ENCODE results near the gene HES3.

HES3 gene

DNA sequence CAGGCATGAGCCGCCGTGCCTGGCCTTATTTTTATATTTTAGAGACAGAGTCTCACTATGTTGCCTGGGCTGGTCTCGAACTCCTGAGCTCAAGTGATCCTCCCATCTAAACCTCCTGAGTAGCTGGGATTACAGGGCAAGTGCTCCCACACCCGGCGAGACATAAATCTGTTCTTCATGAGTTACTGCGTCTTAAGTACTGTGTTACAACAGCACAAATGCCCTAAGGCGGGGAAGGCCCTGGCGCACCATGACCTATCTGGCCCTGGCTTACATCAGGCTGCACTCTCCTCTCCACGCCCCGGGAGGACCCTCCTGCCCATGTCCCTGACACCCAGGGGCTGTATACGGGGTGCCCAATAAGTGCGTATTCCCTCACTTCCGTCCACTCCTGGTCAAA, 12.7 kb downstream of the HES3 start:
- Histone ChIP-seq H3K36me3 (ENCODE audit: control insufficient read depth in 4 of 4, insufficient read depth in 4 of 4, low read length in 3 of 4) (no peaks in the 10 kb centered on the region), H3K9me3 (ENCODE audit: control extremely low read depth in 1 of 5, control insufficient read depth in 4 of 5, insufficient read depth in 2 of 5, low read depth in 1 of 5, low read length in 4 of 5) (no peaks in the 10 kb centered on the region), H3K4me1 (ENCODE audit: control extremely low read depth in 1 of 4, control insufficient read depth in 4 of 4, insufficient read depth in 4 of 4, low read length in 3 of 4) (peaks cover 0 to 16% (median 14%) of the 10 kb centered on the region in 4 experiments), H3K27ac (ENCODE audit: insufficient read depth in 1 of 2, low read depth in 1 of 2, low read length in 2 of 2, poor library complexity in 1 of 2, severe bottlenecking in 2 of 2) (no peak overlapping the region), H3K4me3 (ENCODE audit: control insufficient read depth in 1 of 7, extremely low read depth in 1 of 7, insufficient read depth in 4 of 7, low read depth in 2 of 7, low read length in 6 of 7) (no peak overlapping the region), H3K27me3 (replicated peaks in 2 of 5; ENCODE audit: control insufficient read depth in 4 of 5, insufficient read depth in 5 of 5, low read length in 4 of 5) (peaks cover 0 to 60% (median 22%) of the 10 kb centered on the region in 5 experiments)
- no peak for DNase-seq
- ChIA-PET CTCF (interaction anchor here (1.2 to 4.2 kb wide), 2 partner anchors 10 to 12 kb away, joined by 3 to 16 read pairs; no protein-coding TSS in a partner anchor), POLR2A (interaction anchor here (0.7 kb wide), 1 partner anchor 815 kb away, joined by 3 read pairs; no protein-coding TSS in a partner anchor)
- over 99% methylated on average over 11 of the region's 13 CpGs for WGBS (ENCODE audit: insufficient coverage)

DNA sequence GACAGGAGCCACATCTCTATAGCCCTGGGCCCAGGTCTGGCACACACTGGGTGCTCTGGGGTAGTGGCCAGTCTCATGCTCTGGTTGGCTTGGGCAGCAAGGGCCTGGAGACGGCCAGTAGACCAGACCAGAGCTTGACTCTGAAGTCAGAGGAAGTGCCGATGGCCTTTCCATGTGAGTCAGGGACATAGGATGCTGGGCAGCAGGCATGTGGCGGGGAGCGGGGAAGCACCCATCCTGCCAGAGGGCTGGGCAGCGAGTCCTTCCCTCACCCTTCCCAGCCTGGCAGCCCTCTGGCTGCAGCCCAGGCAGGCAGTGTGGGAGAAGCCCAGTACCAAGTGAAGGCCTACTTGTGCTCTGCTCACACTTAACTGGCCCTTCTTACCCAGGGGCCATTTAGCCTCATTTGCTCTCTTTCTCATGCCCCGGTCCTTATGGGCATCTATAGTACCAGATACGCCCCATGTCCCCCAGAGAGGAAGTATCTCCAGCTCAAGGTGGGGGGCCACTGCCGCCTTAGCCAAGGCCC, 13.6 kb downstream of the HES3 start:
- no peaks in the 10 kb centered on the region for H3K36me3 ChIP-seq (ENCODE audit: control insufficient read depth in 4 of 4, insufficient read depth in 4 of 4, low read length in 3 of 4)
- peaks cover 0 to 60% (median 26%) of the 10 kb centered on the region in 5 experiments for H3K27me3 ChIP-seq (replicated peaks in 2 of 5; ENCODE audit: control insufficient read depth in 4 of 5, insufficient read depth in 5 of 5, low read length in 4 of 5)
- POLR2A ChIA-PET = no interaction called here
- CTCF ChIA-PET = interaction anchor here (4.2 kb wide), 1 partner anchor 11 kb away, joined by 16 read pairs; no protein-coding TSS in a partner anchor
- H3K9me3 ChIP-seq (ENCODE audit: control extremely low read depth in 1 of 5, control insufficient read depth in 4 of 5, insufficient read depth in 2 of 5, low read depth in 1 of 5, low read length in 4 of 5) = no peaks in the 10 kb centered on the region
- WGBS (ENCODE audit: insufficient coverage) = 89% methylated on average over 7 of the region's 8 CpGs
- H3K27ac ChIP-seq (ENCODE audit: insufficient read depth in 1 of 2, low read depth in 1 of 2, low read length in 2 of 2, poor library complexity in 1 of 2, severe bottlenecking in 2 of 2) = no peak overlapping the region
- H3K4me1 ChIP-seq (ENCODE audit: control extremely low read depth in 1 of 4, control insufficient read depth in 4 of 4, insufficient read depth in 4 of 4, low read length in 3 of 4) = peaks cover 0 to 16% (median 14%) of the 10 kb centered on the region in 4 experiments
- no peak overlapping the region for H3K4me3 ChIP-seq (ENCODE audit: control insufficient read depth in 1 of 7, extremely low read depth in 1 of 7, insufficient read depth in 4 of 7, low read depth in 2 of 7, low read length in 6 of 7)
- no peak for DNase-seq

- Histone ChIP-seq H3K4me3 (ENCODE audit: control insufficient read depth in 1 of 7, extremely low read depth in 1 of 7, insufficient read depth in 4 of 7, low read depth in 2 of 7, low read length in 6 of 7) (no peak overlapping the region), H3K36me3 (ENCODE audit: control insufficient read depth in 4 of 4, insufficient read depth in 4 of 4, low read length in 3 of 4) (no peaks in the 10 kb centered on the region), H3K4me1 (ENCODE audit: control extremely low read depth in 1 of 4, control insufficient read depth in 4 of 4, insufficient read depth in 4 of 4, low read length in 3 of 4) (peaks cover 0 to 16% (median 14%) of the 10 kb centered on the region in 4 experiments), H3K27ac (ENCODE audit: insufficient read depth in 1 of 2, low read depth in 1 of 2, low read length in 2 of 2, poor library complexity in 1 of 2, severe bottlenecking in 2 of 2) (no peak overlapping the region), H3K9me3 (ENCODE audit: control extremely low read depth in 1 of 5, control insufficient read depth in 4 of 5, insufficient read depth in 2 of 5, low read depth in 1 of 5, low read length in 4 of 5) (no peaks in the 10 kb centered on the region), H3K27me3 (replicated peaks in 2 of 5; ENCODE audit: control insufficient read depth in 4 of 5, insufficient read depth in 5 of 5, low read length in 4 of 5) (peaks cover 0 to 63% (median 28%) of the 10 kb centered on the region in 5 experiments)
- DNase-seq = no peak
- CTCF ChIA-PET = interaction anchor here (0.6 to 4.2 kb wide), 3 partner anchors 12 to 136 kb away, joined by 3 to 16 read pairs (median 3); no protein-coding TSS in a partner anchor
- WGBS (ENCODE audit: insufficient coverage) = 78% methylated on average over 10 of the region's 10 CpGs
- POLR2A ChIA-PET = no interaction called here
Observed at GRCh38 chr1:6258675-6259074, 14.7 kb downstream of the HES3 start.

DNA sequence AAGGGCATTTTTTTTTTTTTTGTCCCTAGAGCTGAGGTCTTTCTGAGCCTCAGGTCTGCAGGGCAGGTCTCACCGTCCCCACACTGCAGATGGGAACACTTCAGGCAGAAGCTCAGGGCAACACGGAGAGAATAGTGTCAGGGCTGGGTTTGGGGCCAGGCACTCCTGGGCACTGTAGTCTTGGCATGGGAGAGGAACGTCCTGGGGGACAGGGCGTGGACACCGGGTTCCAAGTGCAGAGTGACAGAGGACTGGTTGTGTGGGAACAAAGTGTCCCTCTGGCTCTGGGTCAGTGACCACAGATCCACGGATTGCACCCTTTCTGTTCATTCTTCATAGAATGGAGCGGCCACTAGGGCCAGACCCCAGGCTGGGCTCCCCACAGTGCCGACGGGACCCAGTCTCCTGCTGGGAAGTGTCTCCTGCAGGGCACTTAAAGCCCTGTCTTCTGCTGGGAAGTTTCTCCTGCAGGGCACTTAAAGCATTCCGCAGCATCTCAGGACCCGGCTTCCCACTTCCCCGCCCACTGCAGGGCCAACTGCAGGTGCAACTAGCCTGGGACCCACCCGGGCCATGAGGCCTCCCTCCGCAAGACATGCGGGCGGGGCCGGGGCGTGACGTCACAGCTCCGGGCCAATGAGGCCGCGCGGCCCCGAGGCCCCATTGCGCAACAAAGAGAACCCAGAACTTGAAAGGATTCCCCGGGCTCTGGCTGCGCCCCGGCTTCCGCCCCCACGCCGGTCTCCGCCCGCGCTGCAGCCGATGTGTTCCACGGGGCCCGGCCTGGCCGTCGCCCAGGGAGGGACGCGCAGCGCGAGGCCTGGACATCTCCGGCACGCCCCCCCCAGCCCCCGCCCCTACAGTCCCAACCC, 15.7 kb downstream of the HES3 start:
- H3K36me3 ChIP-seq (ENCODE audit: control insufficient read depth in 4 of 4, insufficient read depth in 4 of 4, low read length in 3 of 4) = peaks cover 0 to 3% (median 0%) of the 10 kb centered on the region in 4 experiments
- H3K27ac ChIP-seq (ENCODE audit: insufficient read depth in 1 of 2, low read depth in 1 of 2, low read length in 2 of 2, poor library complexity in 1 of 2, severe bottlenecking in 2 of 2) = no peak overlapping the region
- H3K4me3 ChIP-seq (ENCODE audit: control insufficient read depth in 1 of 7, extremely low read depth in 1 of 7, insufficient read depth in 4 of 7, low read depth in 2 of 7, low read length in 6 of 7) = peak overlapping the region in 3 of 7 experiments; percentile 50 to 66 (median 57)
- H3K9me3 ChIP-seq (ENCODE audit: control extremely low read depth in 1 of 5, control insufficient read depth in 4 of 5, insufficient read depth in 2 of 5, low read depth in 1 of 5, low read length in 4 of 5) = no peaks in the 10 kb centered on the region
- peak; percentile 83 to 90 (median 89) for DNase-seq
- H3K4me1 ChIP-seq (ENCODE audit: control extremely low read depth in 1 of 4, control insufficient read depth in 4 of 4, insufficient read depth in 4 of 4, low read length in 3 of 4) = peaks cover 0 to 16% (median 14%) of the 10 kb centered on the region in 4 experiments
- WGBS (ENCODE audit: insufficient coverage) = 11% methylated on average over 25 of the region's 46 CpGs
- ChIA-PET CTCF (interaction anchor here (0.6 to 0.7 kb wide), 2 partner anchors 14 to 137 kb away, joined by 3 read pairs; no protein-coding TSS in a partner anchor), POLR2A (interaction anchor here (0.6 kb wide), 1 partner anchor 10 kb away, joined by 3 read pairs; no protein-coding TSS in a partner anchor)
- H3K27me3 ChIP-seq (replicated peaks in 2 of 5; ENCODE audit: control insufficient read depth in 4 of 5, insufficient read depth in 5 of 5, low read length in 4 of 5) = peaks cover 0 to 54% (median 24%) of the 10 kb centered on the region in 5 experiments

DNA sequence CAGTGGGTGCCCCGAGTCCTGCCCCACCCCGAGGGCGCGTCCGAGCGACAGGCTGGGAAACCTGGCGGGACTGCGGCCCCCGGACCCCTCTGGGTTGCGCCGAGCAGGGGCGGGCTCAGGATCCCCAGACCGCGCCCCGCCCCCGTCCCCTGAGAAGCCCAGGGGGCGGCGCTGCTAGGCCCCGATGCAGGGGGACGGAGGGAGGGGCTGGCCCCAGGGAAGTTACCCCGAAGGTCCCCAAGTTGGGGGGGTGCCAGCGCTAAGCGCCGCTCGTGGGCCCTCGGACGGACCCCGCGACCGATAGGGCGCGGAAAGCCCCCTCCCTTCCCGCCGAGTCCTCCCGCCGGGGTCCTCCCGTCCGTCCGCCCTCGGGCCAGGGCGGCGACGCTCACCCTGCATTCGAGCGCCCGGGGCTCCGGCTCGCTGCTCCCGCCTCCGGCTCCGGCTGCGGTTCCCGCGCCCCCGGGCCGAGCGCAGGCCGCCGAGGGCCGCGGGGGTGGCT, 16.5 kb downstream of the HES3 start:
- CTCF ChIA-PET = no interaction called here
- no peak overlapping the region for H3K27ac ChIP-seq (ENCODE audit: insufficient read depth in 1 of 2, low read depth in 1 of 2, low read length in 2 of 2, poor library complexity in 1 of 2, severe bottlenecking in 2 of 2)
- H3K27me3 ChIP-seq (replicated peaks in 2 of 5; ENCODE audit: control insufficient read depth in 4 of 5, insufficient read depth in 5 of 5, low read length in 4 of 5) = peaks cover 0 to 52% (median 24%) of the 10 kb centered on the region in 5 experiments
- H3K4me1 ChIP-seq (ENCODE audit: control extremely low read depth in 1 of 4, control insufficient read depth in 4 of 4, insufficient read depth in 4 of 4, low read length in 3 of 4) = peaks cover 0 to 16% (median 14%) of the 10 kb centered on the region in 4 experiments
- H3K9me3 ChIP-seq (ENCODE audit: control extremely low read depth in 1 of 5, control insufficient read depth in 4 of 5, insufficient read depth in 2 of 5, low read depth in 1 of 5, low read length in 4 of 5) = no peaks in the 10 kb centered on the region
- WGBS (ENCODE audit: insufficient coverage) = 0% methylated on average over 24 of the region's 61 CpGs
- DNase-seq = no peak
- peak overlapping the region in 6 of 7 experiments; percentile 23 to 66 (median 50) for H3K4me3 ChIP-seq (ENCODE audit: control insufficient read depth in 1 of 7, extremely low read depth in 1 of 7, insufficient read depth in 4 of 7, low read depth in 2 of 7, low read length in 6 of 7)
- H3K36me3 ChIP-seq (ENCODE audit: control insufficient read depth in 4 of 4, insufficient read depth in 4 of 4, low read length in 3 of 4) = peaks cover 0 to 3% (median 0%) of the 10 kb centered on the region in 4 experiments
- POLR2A ChIA-PET = no interaction called here

GRCh38 chr1:6260961-6261614, 17.1 kb downstream of the HES3 start, which contains the start of gene GPR153:
GPR153 (minus strand) TSS chr1:6261098; CDS start chr1:6254905, 6,193 bp downstream.
- ChIA-PET POLR2A (no interaction called here), CTCF (no interaction called here)

More at GRCh38 chr1:6260961-6261614, 17.1 kb downstream of the HES3 start, which contains the start of gene GPR153:
- WGBS (ENCODE audit: insufficient coverage) = 2% methylated on average over 62 of the region's 78 CpGs
- Histone ChIP-seq H3K9me3 (ENCODE audit: control extremely low read depth in 1 of 5, control insufficient read depth in 4 of 5, insufficient read depth in 2 of 5, low read depth in 1 of 5, low read length in 4 of 5) (no peaks in the 10 kb centered on the region), H3K4me3 (ENCODE audit: control insufficient read depth in 1 of 7, extremely low read depth in 1 of 7, insufficient read depth in 4 of 7, low read depth in 2 of 7, low read length in 6 of 7) (peak within 1 kb of the TSS in 6 of 7 experiments; percentile 23 to 66 (median 50)), H3K4me1 (ENCODE audit: control extremely low read depth in 1 of 4, control insufficient read depth in 4 of 4, insufficient read depth in 4 of 4, low read length in 3 of 4) (peaks cover 0 to 16% (median 14%) of the 10 kb centered on the region in 4 experiments), H3K27ac (ENCODE audit: insufficient read depth in 1 of 2, low read depth in 1 of 2, low read length in 2 of 2, poor library complexity in 1 of 2, severe bottlenecking in 2 of 2) (no peak within 1 kb of the TSS), H3K27me3 (replicated peaks in 2 of 5; ENCODE audit: control insufficient read depth in 4 of 5, insufficient read depth in 5 of 5, low read length in 4 of 5) (peaks cover 0 to 52% (median 24%) of the 10 kb centered on the region in 5 experiments), H3K36me3 (ENCODE audit: control insufficient read depth in 4 of 4, insufficient read depth in 4 of 4, low read length in 3 of 4) (peaks cover 0 to 3% (median 0%) of the 10 kb centered on the region in 4 experiments)
- peak in 2 of 3 donors; percentile 30 to 37 for DNase-seq

Data from common myeloid progenitor, CD34-positive (primary cell).